22Rv1 (cell line): ENCODE data around the gene TAGLN2.

ENCODE experiments used
- H3K27ac ChIP-seq: fragments of 450-650 bp; 2 replicates; pipeline ENCODE4 v1.5.1; 2017
- CTCF ChIP-seq: fragments of 450-650 bp; IDR thresholded peaks from 2 replicates; pipeline ENCODE4 v1.5.1; 2017; ENCODE audit warnings: mild to moderate bottlenecking
- ZFX ChIP-seq: fragments of 450-650 bp; IDR thresholded peaks from 2 replicates; pipeline ENCODE4 v1.6.1; 2017; ENCODE audit warnings: antibody characterized with exemption, borderline replicate concordance

TAGLN2 gene

GRCh38 chr1:159933347-159933746 is 8.0 kb upstream of the TAGLN2 start:
- no peak overlapping the region for H3K27ac ChIP-seq
- TF ChIP-seq CTCF: no peak
- TF ChIP-seq ZFX: no peak

GRCh38 chr1:159932296-159933285 is 7.3 kb upstream of the TAGLN2 start:
- no peak overlapping the region for H3K27ac ChIP-seq

GRCh38 chr1:159931795-159932173 is 6.5 kb upstream of the TAGLN2 start:
- no peak overlapping the region for H3K27ac ChIP-seq
- TF ChIP-seq ZFX (no peak), CTCF (no peak)

More at GRCh38 chr1:159932296-159933285, 7.3 kb upstream of the TAGLN2 start:
- no peak for TF ChIP-seq CTCF
- no peak for TF ChIP-seq ZFX

GRCh38 chr1:159931101-159931794 is 5.9 kb upstream of the TAGLN2 start:
- no peak overlapping the region for H3K27ac ChIP-seq
- TF ChIP-seq CTCF (no peak), ZFX (no peak)

GRCh38 chr1:159930634-159931033 is 5.3 kb upstream of the TAGLN2 start:
- H3K27ac ChIP-seq: no peak overlapping the region
- TF ChIP-seq ZFX (no peak), CTCF (no peak)

- TF ChIP-seq CTCF (no peak), ZFX (no peak)
- no peak overlapping the region for H3K27ac ChIP-seq
Observed at GRCh38 chr1:159930216-159930615, 4.9 kb upstream of the TAGLN2 start.
